Measurements from ENCODE around the gene CFAP73.

Gene CFAP73

GRCh38 chr12:113158439-113159203 lies 9.1 kb downstream of the CFAP73 start:
- TF ChIP-seq, protein P1, sequence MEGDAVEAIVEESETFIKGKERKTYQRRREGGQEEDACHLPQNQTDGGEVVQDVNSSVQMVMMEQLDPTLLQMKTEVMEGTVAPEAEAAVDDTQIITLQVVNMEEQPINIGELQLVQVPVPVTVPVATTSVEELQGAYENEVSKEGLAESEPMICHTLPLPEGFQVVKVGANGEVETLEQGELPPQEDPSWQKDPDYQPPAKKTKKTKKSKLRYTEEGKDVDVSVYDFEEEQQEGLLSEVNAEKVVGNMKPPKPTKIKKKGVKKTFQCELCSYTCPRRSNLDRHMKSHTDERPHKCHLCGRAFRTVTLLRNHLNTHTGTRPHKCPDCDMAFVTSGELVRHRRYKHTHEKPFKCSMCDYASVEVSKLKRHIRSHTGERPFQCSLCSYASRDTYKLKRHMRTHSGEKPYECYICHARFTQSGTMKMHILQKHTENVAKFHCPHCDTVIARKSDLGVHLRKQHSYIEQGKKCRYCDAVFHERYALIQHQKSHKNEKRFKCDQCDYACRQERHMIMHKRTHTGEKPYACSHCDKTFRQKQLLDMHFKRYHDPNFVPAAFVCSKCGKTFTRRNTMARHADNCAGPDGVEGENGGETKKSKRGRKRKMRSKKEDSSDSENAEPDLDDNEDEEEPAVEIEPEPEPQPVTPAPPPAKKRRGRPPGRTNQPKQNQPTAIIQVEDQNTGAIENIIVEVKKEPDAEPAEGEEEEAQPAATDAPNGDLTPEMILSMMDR (IDR thresholded peaks at IDR 0.05): no peak

GRCh38 chr12:113159937-113160336 lies 10.4 kb downstream of the CFAP73 start:
- TF ChIP-seq, protein P1 (IDR thresholded peaks at IDR 0.05): no peak

- TF ChIP-seq, protein P1 (IDR thresholded peaks at IDR 0.05): no peak
Measured at GRCh38 chr12:113161415-113162016, 12.0 kb downstream of the CFAP73 start.

- TF ChIP-seq, protein P1 (IDR thresholded peaks at IDR 0.05): no peak
Measured at GRCh38 chr12:113162102-113163029, 12.8 kb downstream of the CFAP73 start.

DNA sequence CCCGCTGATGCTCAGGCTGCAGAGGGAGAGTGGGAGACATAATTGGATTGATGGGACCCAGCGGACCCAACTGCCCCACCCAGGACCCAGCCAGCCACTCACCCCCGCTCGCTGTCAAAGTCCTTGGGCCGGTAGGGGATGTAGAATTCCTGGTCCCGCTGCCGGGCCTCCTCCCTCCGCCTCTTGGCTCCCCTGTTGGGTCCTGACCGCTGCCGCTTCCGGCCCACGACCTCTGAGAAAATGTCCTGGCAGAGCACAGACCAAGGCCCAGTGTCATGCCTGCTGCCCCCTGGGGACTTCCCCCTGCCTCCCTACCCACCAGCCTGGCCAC lies 13.5 kb downstream of the CFAP73 start:
- TF ChIP-seq, protein P1 (IDR thresholded peaks at IDR 0.05): no peak

- TF ChIP-seq, protein P1 (IDR thresholded peaks at IDR 0.05): no peak
Measured at GRCh38 chr12:113164014-113164413, 14.5 kb downstream of the CFAP73 start.

All from LNCAP (cell line).